Endothelial cell of hepatic sinusoid (primary cell): ENCODE measurements around the gene IMPA2.
"Not testable (repeated sequence)": the region's sequence is repeated elsewhere in the genome, so short reads cannot be mapped to it uniquely, and the experiment has no call there.

ENCODE experiments used
- in situ Hi-C: cut with HindIII; loops from 2 replicates; pipeline ENCODE4 v1.10.0; 2017; ENCODE audit warnings: low sequenced_read_pairs

IMPA2 gene

GRCh38 chr18:12067671-12068070 is 86.4 kb downstream of the IMPA2 start:
- in situ Hi-C loops = no loop called here

GRCh38 chr18:12068316-12068949 is 87.1 kb downstream of the IMPA2 start:
- in situ Hi-C loops = not testable (repeated sequence)

- in situ Hi-C loops = no loop called here
Observed at GRCh38 chr18:12068950-12069320, 87.6 kb downstream of the IMPA2 start.

- in situ Hi-C loops = loop anchor here (5.0 kb wide), 1 partner anchor 236 kb away; the partner anchor contains the start of gene TUBB6
Observed at GRCh38 chr18:12071066-12071465, 89.8 kb downstream of the IMPA2 start.

GRCh38 chr18:12072996-12073395 is 91.7 kb downstream of the IMPA2 start:
- in situ Hi-C loops = loop anchor here (5.0 kb wide), 1 partner anchor 234 kb away; the partner anchor contains the start of gene TUBB6

GRCh38 chr18:12074736-12075135 is 93.4 kb downstream of the IMPA2 start:
- in situ Hi-C loops = loop anchor here (5.0 kb wide), 1 partner anchor 233 kb away; the partner anchor contains the start of gene TUBB6

- in situ Hi-C loops = no loop called here
Observed at GRCh38 chr18:12076424-12077140, 95.3 kb downstream of the IMPA2 start.

GRCh38 chr18:12077994-12078393 is 96.7 kb downstream of the IMPA2 start:
- in situ Hi-C loops = not testable (repeated sequence)

- in situ Hi-C loops = no loop called here
Observed at GRCh38 chr18:12079491-12080237, 98.4 kb downstream of the IMPA2 start.
